Frontal cortex (tissue), 4 donors: Measurements from ENCODE around the gene CAMK2N1. TPM values are rescaled to one million over a fixed set of nuclear protein-coding genes. Genes with fewer than 3 reads are reported as not detected.
"Not testable (repeated sequence)": the region's sequence is repeated elsewhere in the genome, so short reads cannot be mapped to it uniquely, and the experiment has no call there.

Experiments used
- DNase-seq, 2 donors: peaks; one replicate each; pipeline ENCODE4 v3.0.0; 2012; ENCODE audit warnings: low spot score in 2 of 2
- FAIRE-seq: peaks from 2 replicates; lab custom pipeline; 2012; peaks lifted over from hg19 to GRCh38; lab: Jason Lieb, UNC
- total RNA-seq: library from RNA; depleted of rRNA; stranded (reverse); fragments of >200 nt; gene quantifications from one replicate; pipeline ENCODE4 v1.2.3, GENCODE V29; 2014
- donor health status: control.
- donor health status: control.
- donor health status: control.

CAMK2N1 gene
- total RNA-seq, 1 donor from 2014 or later = 109 TPM

GRCh38 chr1:20497506-20497905, 11.5 kb upstream of the CAMK2N1 start:
- DNase-seq = no peak
- no peak for FAIRE-seq

- not testable (repeated sequence) for FAIRE-seq, DNase-seq
Observed at GRCh38 chr1:20496725-20497383, 10.8 kb upstream of the CAMK2N1 start.

- DNase-seq (no peak), FAIRE-seq (no peak)
Observed at GRCh38 chr1:20496241-20496661, 10.2 kb upstream of the CAMK2N1 start.

GRCh38 chr1:20495661-20496060, 9.7 kb upstream of the CAMK2N1 start:
- no peak for DNase-seq
- no peak for FAIRE-seq

- no peak for FAIRE-seq
Observed at GRCh38 chr1:20494609-20495311, 8.8 kb upstream of the CAMK2N1 start.

GRCh38 chr1:20493839-20494608, 8.0 kb upstream of the CAMK2N1 start:
- FAIRE-seq (no peak), DNase-seq (peak; percentile 66 to 77)

More at GRCh38 chr1:20494609-20495311, 8.8 kb upstream of the CAMK2N1 start:
- DNase-seq = no peak

GRCh38 chr1:20493309-20493708, 7.3 kb upstream of the CAMK2N1 start:
- no peak for FAIRE-seq
- DNase-seq = no peak

- FAIRE-seq = no peak
- DNase-seq = no peak
Observed at GRCh38 chr1:20492751-20493150, 6.7 kb upstream of the CAMK2N1 start.

GRCh38 chr1:20491866-20492265, 5.9 kb upstream of the CAMK2N1 start:
- no peak for DNase-seq
- FAIRE-seq = no peak

GRCh38 chr1:20491178-20491577, 5.2 kb upstream of the CAMK2N1 start:
- FAIRE-seq (no peak), DNase-seq (no peak)

- no peak for FAIRE-seq
- no peak for DNase-seq
Observed at GRCh38 chr1:20487236-20487590, 1.2 kb upstream of the CAMK2N1 start.

- FAIRE-seq (no peak), DNase-seq (peak; percentile 79 to 81)
Observed at GRCh38 chr1:20486457-20487235, 636 bp upstream of the CAMK2N1 start.

- FAIRE-seq (no peak), DNase-seq (peak in 1 of 2 donors; percentile 54)
Observed at GRCh38 chr1:20484519-20485462, 1.2 kb downstream of the CAMK2N1 start.

GRCh38 chr1:20483833-20484518, 2.0 kb downstream of the CAMK2N1 start:
- DNase-seq (peak in 1 of 2 donors; percentile 59), FAIRE-seq (no peak)

- FAIRE-seq (no peak), DNase-seq (no peak)
Observed at GRCh38 chr1:20483098-20483832, 2.7 kb downstream of the CAMK2N1 start.

GRCh38 chr1:20481643-20482498, 4.1 kb downstream of the CAMK2N1 start:
- no peak for FAIRE-seq
- DNase-seq = no peak
